ELF-1 (cell line): ENCODE measurements around the gene MRPL52.
"Not testable (repeated sequence)": the region's sequence is repeated elsewhere in the genome, so short reads cannot be mapped to it uniquely, and the experiment has no call there.

Source experiments
- DNase-seq: peaks from one replicate; pipeline ENCODE4 v3.0.0-alpha.2; 2016; ENCODE audit warnings: low read depth, low spot score

The MRPL52 gene

DNA sequence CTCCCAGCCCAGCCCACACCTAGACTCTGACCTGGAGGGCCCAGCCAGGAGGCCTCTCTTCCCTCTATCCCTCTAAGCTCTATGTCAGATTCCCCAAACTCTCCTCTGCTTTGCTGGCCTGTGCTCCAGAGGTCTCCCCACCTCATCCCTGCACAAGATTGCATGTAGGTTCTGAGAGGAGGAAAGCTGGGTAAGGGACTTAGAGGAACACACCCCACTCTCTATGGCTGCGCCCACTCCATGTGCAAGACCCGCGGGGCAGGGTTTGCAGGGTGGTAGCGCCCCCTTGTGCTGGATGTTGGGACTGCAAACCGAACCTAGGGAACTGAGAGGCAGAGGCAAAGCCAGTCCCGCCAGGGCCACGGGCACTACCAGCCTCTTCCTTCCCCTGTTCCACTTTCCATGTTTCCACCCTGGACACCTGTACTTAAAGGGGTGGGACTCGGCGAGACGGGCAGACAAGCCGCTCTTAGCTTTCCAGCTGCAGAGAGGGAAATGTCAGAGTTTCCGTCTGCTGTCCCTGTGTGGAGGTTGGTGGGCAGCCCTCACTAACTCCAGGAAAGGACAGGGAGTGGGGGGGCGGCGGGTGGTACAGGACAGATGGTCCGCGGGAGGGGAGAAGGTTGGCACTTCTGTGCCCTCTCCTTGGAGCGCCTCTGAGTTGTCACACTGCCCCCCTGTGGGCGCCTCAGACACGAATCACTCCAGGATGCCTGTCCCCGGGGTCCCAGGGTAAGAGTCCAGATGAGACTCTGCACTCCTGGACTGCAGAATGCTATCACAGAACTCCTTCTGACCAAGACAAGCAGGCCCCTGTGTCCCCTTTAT is 23.5 kb downstream of the MRPL52 start:
- peak; percentile 94 for DNase-seq

DNA sequence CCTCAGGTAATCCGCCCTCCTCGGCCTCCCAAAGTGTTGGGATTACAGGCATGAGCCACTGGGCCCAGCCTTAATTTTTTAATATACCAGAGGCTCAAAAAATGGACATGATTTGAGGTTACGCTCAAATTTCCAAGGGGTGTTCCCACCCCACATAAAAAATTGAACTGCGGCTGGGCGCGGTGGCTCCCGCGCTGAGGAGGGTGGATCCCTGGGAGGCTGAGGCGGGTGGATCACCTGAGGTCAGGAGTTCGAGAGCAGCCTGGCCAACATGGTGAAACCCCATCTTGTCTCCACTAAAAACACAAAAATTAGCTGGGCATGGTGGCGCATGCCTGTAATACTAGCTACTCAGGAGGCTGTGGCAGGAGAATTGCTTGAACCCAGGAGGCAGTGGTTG is 24.6 kb downstream of the MRPL52 start:
- not testable (repeated sequence) for DNase-seq

DNA sequence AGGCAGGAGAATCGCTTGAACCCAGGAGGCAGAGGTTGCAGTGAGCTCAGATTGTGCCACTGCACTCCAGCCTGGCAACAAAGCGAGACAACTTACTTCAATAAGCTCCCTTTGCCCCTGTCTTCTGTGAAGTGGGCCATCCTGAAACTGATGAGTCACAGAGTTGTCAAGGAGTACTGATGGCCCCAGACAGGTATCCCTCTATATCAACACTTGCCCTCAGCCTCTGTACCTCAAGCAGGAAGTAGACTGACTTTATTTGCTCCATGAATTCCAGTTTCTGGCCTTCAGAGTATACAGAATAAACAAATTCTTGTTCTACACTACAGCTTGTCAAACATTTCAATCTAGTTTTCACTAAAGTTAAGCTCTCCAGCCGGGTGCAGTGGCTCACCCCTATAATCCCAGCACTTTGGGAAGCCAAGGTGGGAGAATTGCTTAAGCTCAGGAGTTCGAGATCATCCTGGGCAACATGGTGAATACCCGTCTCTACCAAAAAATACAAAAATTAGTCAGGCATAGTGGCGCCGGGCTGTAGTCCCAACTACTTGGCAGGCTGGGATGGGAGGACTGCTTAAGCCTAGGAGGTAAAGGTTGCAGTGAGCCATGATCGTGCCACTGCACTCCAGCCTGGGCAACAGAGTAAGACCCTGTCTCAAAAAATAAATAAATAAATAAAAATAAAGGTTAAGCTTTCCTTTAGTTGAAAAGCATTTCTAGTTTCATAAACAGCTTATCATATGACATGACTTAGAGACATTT is 25.5 kb downstream of the MRPL52 start:
- no peak for DNase-seq

DNA sequence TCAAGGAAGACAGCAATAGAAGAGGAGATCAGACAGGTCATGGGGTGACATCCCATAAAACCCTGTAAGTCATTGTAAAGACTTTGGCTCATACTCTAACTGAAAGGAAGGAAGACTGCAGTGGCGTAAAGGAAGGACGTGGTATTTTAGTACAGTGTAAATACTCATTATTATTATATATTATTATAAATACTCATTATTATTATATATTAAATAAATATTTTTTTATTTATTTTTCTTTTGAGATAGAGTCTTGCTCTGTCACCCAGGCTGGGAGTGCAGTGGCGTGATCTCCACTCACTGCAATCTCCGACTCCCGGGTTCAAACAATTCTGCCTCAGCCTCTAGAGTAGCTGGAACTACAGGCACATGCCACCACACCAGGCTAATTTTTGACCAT is 26.7 kb downstream of the MRPL52 start:
- no peak for DNase-seq

DNA sequence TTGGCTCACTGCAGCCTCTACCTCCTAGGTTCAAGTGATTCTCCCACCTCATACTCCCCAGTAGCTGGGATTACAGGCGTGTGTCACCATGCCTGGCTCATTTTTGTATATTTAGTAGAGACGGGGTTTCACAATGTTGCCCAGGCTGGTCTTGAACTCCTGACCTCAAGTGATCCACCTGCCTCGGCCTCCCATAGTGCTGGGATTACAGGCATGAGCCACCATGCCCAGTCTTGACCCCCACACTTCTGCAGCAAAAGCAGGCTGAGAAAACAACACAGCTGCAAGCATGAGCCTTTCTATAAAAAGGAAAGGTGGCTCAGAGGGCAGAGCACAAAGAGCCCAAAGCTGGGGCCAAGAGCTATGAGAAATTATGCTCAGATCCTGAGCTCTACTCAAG is 30.7 kb downstream of the MRPL52 start:
- not testable (repeated sequence) for DNase-seq

DNA sequence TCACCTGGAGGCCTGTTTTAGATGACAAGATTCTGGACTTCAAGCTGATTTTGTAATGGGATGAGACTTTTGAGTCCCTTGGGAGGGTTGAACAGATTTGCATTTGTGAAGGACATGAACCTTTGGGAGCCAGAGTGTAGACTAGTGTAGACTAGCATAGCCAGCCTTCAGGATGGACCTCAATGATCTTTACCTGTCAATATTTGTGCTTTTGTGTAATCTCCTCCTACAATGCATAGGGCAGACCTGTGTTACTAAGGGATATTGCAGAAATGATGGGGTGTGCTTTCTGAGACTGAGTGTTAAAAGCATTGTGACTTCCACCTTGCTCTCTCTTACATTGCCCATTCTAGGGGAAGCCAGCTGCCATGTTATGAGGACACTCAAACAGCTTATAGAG is 32.0 kb downstream of the MRPL52 start:
- DNase-seq, result no peak

DNA sequence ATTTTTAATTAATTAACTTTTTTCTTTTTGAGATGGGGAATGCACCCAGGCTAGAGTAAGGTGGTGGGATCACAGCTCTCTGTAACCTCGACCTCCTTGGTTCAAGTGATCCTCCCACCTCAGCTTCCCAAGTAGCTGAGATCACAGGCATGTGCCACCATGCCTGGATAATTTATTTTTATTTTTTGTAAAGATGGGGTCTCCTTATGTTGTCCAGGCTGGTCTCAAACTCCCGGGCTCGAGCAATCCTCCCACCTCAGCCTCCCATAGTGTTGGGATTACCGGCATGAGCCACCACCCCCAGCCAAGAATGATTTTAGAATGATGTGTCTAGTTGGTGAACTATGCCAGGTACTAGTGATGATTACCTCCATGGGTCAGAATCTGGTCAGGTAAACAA is 35.3 kb downstream of the MRPL52 start:
- no peak for DNase-seq

DNA sequence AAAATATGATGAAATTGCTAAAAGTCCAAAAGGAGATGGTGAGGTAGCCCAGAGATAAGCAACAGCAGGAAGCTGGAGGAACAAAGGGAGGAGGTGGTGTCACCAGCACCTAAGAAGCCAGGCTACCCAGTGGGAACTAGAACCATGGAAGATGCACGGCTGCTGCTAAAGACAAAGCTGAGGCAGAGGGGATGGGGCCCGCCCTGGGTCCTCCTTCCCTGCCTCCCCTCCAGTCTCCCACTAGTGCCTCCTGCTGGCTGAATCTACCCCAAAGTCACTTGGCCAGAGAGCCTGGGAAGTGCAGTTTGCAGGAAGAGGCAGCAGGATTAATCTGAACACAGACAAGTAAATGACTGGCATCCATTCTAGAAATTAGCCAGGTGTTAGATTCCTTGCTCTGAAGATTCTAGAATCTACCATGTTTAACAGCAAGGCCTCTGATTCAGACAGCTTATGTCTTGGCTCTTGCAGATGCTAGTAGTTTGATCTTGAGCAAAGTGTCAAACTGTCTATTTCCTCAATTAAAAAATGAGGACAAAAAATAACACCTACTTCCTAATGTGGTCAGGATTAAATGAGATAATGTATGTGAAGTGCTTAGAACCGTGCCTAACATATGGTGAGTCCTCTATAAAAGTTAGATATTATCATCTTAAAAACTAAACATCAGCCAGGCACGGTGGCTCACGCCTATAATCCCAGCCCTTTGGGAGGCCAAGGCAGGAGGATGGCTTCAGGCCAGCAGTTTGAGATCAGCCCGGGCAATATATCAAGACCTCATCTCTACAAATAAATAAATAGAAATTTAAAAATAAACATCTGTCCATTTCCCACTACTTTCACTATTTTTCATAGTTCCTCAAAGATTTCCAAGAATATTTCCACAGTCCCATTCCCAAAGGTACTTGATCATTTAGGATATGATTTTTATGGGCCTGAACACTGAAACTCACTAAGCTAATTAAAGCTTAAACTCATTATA is 36.0 kb downstream of the MRPL52 start:
- peak; percentile 78 for DNase-seq

DNA sequence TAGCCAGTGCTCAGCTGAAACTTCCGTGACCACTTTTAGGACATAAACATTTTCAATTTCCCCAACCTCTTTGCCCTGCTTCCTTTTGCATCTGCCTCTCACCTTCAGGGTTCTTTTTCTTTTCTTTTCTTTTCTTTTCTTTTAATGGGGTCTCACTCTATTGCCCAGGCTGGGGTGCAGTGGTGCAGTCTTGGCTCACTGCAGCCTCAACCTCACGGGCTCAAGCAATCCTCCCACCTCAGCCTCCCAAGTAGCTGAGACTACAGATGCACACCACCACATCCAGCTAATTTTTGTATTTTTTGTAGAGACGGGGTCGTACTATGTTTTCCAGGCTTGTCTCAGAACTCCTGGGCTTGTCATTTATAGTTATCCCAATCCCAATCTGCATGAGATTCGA is 37.2 kb downstream of the MRPL52 start:
- DNase-seq, result no peak

DNA sequence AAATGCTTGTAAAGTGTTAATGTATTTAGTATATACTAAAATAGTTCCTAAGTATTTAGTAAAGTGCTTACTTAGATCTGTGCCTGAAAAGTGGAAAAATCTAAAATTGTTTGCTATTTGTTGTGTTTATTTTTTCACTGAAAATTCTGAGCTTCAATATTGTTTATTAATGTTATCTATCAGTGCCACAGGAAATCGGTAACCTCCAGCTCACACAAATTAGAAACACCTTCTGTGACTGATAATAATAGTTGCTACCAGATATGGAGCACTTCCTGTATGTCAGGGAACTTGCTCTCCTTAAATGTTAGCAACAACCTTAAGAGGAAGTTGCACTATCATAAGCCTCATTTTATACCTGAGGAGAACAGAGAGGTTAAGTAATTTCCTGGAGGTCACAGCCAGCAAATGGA is 41.1 kb downstream of the MRPL52 start:
- DNase-seq, result no peak

DNA sequence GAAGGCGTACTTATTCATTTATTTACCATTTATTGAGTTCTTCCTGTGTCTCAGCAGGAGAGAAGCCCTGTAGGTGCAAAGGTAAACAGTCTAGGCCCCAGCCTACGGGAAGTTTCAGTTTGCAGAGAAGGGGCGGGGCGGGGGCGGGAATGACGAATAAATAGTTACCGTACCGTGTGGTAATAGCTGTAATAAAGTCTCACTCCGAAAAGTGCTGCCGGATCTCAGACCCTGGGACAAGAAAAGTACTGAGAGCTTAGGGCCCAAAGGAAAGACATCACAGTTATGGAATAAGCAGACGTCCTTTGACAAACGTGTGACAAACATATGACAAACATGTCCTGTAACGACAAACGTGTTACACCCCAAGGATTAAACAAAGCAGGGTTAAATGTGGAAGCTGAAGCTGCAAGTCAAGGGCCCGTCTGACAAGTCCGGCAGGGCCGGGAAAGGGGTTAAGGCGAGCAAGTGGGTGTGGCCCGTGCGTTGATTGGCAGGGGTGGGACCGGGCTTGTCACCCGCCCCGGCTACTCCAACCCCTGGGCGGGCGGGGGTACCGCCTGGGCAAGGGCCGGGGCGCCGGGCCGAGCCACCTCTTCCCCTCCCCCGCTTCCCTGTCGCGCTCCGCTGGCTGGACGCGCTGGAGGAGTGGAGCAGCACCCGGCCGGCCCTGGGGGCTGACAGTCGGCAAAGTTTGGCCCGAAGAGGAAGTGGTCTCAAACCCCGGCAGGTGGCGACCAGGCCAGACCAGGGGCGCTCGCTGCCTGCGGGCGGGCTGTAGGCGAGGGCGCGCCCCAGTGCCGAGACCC is 41.7 kb downstream of the MRPL52 start, which contains the start of gene LRP10:
TSS of gene LRP10 (plus strand) at position 517 of the 809 bp plus-strand sequence. CDS start 564 bp downstream, outside the sequence.
- peak; percentile 96 for DNase-seq

DNA sequence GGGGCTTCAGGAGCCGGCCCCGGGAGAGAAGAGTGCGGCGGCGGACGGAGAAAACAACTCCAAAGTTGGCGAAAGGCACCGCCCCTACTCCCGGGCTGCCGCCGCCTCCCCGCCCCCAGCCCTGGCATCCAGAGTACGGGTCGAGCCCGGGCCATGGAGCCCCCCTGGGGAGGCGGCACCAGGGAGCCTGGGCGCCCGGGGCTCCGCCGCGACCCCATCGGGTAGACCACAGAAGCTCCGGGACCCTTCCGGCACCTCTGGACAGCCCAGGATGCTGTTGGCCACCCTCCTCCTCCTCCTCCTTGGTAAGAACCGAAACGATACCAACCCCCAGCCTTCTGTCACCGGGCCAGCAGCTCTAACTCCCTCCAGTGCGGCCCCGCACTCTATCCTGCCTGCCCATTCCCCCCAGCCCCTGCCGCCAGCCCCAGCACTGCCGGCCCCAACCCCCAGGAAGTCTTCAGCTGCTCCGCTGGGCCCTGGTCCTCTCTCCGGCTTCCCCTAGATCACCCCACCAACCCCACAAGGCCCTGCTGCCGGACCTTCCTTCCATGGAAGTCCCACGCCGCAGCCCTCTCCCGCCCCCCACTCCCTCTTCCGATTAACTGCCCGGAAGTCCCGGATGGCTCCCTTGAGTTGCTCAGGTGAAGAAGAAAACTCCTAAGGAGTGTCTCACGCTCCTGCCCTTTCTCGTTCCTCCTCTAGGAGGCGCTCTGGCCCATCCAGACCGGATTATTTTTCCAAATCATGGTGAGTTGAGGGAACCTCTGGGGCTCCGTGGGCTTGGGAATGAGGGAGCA is 42.5 kb downstream of the MRPL52 start:
- DNase-seq, result peak; percentile 94

DNA sequence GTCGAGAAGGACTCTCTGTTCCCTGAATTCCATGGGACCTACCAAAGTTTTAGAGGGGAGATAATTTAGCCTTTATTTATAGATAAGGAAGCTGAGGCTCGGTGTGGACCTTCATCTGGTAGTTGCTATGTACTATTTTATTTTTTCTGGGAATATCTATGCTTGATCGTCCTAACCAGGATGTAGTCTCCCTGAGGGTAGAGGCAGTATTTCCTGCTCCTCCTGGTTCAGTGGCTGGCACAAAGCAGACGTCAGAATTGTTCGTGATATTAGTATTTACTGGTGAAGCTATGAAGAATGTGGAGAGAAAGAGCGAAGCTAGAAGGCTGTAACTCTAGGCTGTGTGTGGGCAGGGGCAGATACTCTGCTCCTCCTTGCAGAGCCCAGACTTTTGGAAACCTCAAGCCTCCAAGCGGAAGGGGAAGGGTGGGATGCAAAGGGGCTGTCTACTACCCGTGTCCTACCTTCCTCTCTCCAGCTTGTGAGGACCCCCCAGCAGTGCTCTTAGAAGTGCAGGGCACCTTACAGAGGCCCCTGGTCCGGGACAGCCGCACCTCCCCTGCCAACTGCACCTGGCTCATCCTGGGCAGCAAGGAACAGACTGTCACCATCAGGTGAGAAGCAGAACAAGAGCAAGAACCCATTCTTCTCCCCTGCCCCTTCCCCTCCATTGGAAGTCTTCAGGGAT is 43.3 kb downstream of the MRPL52 start:
- DNase-seq, result no peak

DNA sequence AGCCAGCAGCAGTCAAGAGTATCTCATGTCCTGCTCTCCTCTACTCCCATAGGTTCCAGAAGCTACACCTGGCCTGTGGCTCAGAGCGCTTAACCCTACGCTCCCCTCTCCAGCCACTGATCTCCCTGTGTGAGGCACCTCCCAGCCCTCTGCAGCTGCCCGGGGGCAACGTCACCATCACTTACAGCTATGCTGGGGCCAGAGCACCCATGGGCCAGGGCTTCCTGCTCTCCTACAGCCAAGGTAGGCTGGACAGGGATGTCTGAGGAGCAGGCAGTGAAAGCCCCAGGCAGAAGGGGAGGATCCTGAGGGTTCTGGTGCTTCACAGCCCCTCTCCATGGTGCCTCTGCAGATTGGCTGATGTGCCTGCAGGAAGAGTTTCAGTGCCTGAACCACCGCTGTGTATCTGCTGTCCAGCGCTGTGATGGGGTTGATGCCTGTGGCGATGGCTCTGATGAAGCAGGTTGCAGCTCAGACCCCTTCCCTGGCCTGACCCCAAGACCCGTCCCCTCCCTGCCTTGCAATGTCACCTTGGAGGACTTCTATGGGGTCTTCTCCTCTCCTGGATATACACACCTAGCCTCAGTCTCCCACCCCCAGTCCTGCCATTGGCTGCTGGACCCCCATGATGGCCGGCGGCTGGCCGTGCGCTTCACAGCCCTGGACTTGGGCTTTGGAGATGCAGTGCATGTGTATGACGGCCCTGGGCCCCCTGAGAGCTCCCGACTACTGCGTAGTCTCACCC is 45.5 kb downstream of the MRPL52 start:
- peak; percentile 34 for DNase-seq

DNA sequence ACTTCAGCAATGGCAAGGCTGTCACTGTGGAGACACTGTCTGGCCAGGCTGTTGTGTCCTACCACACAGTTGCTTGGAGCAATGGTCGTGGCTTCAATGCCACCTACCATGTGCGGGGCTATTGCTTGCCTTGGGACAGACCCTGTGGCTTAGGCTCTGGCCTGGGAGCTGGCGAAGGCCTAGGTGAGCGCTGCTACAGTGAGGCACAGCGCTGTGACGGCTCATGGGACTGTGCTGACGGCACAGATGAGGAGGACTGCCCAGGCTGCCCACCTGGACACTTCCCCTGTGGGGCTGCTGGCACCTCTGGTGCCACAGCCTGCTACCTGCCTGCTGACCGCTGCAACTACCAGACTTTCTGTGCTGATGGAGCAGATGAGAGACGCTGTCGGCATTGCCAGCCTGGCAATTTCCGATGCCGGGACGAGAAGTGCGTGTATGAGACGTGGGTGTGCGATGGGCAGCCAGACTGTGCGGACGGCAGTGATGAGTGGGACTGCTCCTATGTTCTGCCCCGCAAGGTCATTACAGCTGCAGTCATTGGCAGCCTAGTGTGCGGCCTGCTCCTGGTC is 46.1 kb downstream of the MRPL52 start:
- no peak for DNase-seq

DNA sequence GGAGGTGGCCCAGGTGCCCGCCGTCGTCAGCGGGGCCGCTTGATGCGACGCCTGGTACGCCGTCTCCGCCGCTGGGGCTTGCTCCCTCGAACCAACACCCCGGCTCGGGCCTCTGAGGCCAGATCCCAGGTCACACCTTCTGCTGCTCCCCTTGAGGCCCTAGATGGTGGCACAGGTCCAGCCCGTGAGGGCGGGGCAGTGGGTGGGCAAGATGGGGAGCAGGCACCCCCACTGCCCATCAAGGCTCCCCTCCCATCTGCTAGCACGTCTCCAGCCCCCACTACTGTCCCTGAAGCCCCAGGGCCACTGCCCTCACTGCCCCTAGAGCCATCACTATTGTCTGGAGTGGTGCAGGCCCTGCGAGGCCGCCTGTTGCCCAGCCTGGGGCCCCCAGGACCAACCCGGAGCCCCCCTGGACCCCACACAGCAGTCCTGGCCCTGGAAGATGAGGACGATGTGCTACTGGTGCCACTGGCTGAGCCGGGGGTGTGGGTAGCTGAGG is 47.4 kb downstream of the MRPL52 start:
- no peak for DNase-seq

DNA sequence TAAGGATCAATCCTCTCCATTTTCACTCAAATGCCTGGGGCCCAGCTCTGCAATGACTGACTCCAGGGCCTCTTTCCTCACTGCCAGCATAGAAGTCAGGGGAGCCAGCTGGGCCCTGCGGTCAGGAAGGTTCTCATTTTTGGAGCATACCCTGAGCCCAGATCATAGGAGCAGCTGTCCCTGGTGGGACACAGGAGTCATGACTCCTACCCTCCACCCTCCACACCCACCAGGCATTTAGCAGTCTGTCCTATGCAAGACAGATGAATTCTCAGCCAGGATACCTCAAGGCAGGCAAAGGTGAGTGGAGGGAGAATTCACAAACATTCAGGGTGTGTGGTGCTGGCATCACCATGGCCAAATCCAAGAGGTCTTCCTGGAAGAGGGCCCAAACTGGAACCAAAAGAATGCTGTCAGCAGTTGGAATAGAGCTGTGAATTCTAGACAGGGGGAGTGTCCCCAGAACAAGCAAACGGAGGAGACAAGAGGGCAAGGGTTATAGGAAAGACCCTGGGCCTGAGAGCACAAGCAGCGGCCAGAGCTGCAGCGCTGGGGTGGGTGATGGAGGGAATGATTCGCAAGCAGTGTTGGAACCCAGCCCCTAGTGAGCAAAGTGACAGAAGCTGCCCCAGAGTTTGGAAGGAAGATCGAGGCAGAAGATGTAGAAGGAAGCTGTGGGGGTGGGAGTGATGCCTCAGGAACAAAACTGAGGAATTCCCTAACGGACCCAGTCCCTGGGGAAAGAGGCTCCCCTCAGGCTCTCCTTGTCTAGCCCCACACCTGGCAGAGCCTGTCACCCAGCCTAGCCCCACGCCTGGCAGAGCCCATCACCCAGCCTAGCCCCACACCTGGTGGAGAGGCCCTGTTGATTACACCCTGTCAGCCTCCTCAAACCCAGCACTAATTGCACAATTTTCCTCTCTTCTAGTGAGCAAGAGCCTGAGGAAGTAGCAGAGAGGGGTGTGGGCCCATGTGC is 48.9 kb downstream of the MRPL52 start:
- no peak for DNase-seq
